ENCODE data around the gene ABCF1.

DNA sequence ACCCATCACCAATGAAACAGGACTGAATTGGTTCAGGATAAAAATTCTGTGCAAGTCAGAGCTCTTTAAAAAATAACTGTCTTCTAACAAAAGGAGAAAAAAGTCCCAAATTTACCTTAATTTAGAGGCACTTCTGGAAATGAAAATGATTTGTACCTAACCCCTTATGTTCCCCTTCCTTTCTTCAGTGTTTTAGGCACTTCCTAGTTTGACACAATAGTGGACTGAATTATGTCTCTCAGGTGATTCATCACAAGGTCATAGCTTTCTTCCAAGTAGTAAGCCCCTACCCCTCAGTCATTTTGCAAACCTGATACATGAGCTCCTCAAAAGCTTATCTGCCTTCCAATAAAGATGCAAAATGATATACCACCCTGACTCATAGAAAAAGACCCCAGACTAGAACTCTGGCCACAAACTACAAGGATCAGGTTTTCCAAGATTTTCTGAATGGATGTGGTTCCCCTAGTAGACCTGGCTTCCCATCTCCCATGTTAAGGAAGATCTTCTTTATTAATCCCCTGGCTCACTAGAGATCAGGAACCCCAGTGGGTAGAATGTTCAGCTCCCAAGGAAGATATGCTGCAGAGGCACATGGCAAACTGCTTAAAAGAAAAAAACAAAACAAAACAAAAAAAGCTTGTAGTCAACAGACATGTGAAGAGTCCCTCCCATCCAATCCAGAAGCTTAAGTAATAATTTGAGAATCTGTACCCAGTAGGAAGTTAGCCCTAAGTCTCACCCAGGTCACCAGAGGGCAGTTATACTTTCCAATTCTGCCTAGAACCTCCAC is 42.2 kb downstream of the ABCF1 start:
- TF ChIP-seq, protein P1, sequence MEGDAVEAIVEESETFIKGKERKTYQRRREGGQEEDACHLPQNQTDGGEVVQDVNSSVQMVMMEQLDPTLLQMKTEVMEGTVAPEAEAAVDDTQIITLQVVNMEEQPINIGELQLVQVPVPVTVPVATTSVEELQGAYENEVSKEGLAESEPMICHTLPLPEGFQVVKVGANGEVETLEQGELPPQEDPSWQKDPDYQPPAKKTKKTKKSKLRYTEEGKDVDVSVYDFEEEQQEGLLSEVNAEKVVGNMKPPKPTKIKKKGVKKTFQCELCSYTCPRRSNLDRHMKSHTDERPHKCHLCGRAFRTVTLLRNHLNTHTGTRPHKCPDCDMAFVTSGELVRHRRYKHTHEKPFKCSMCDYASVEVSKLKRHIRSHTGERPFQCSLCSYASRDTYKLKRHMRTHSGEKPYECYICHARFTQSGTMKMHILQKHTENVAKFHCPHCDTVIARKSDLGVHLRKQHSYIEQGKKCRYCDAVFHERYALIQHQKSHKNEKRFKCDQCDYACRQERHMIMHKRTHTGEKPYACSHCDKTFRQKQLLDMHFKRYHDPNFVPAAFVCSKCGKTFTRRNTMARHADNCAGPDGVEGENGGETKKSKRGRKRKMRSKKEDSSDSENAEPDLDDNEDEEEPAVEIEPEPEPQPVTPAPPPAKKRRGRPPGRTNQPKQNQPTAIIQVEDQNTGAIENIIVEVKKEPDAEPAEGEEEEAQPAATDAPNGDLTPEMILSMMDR (IDR thresholded peaks at IDR 0.05): no peak
- TF ChIP-seq POLR2A (IDR thresholded peaks at IDR 0.05): no peak

Measured in lower leg skin (tissue), 3 donors.